HEK293 (cell line): ENCODE measurements around the gene TFE3.

ENCODE experiments used
- GLIS2 ChIP-seq: fragments of 450-650 bp; formaldehyde crosslinking; IDR thresholded peaks from 2 replicates; pipeline ENCODE4 v1.5.1; 2016; ENCODE audit warnings: missing biosample characterization, missing genetic modification characterization
- HOXA7 ChIP-seq: sonication (generic); formaldehyde crosslinking; IDR thresholded peaks from 2 replicates; pipeline ENCODE4 v1.8.1; 2022; ENCODE audit warnings: missing genetic modification reagents, borderline replicate concordance
- HOXC10 ChIP-seq: sonication (generic); formaldehyde crosslinking; IDR thresholded peaks from 2 replicates; pipeline ENCODE4 v1.8.1; 2023; ENCODE audit warnings: mild to moderate bottlenecking, missing genetic modification reagents
- IKZF3 ChIP-seq: fragments of 450-650 bp; IDR thresholded peaks from 2 replicates; pipeline ENCODE4 v1.5.0; 2018; ENCODE audit warnings: missing biosample characterization, mild to moderate bottlenecking, missing genetic modification characterization, moderate library complexity
- SETDB1 ChIP-seq: IDR thresholded peaks from one replicate; pipeline ENCODE4 v1.6.1; 2017; ENCODE audit warnings: mild to moderate bottlenecking, low read length, moderate library complexity, mixed read lengths; ENCODE audit not compliant: insufficient read length
- SP7 ChIP-seq: fragments of 450-650 bp; formaldehyde crosslinking; IDR thresholded peaks from 2 replicates; pipeline ENCODE4 v1.5.1; 2016; ENCODE audit warnings: missing biosample characterization, missing genetic modification characterization
- TCF7L2 ChIP-seq: IDR thresholded peaks from 2 replicates; pipeline ENCODE4 v1.6.1; 2011; ENCODE audit warnings: low read depth, mild to moderate bottlenecking, inconsistent platforms, low read length, moderate library complexity, borderline replicate concordance
- ZBTB20 ChIP-seq: fragments of 450-650 bp; formaldehyde crosslinking; IDR thresholded peaks from 2 replicates; pipeline ENCODE4 v1.5.1; 2016; ENCODE audit warnings: missing biosample characterization, missing genetic modification characterization
- ZBTB49 ChIP-seq: fragments of 450-650 bp; formaldehyde crosslinking; IDR thresholded peaks from 2 replicates; pipeline ENCODE4 v1.5.1; 2016; ENCODE audit warnings: missing biosample characterization, missing genetic modification characterization, low read depth
- ZBTB7A ChIP-seq: fragments of 450-650 bp; formaldehyde crosslinking; IDR thresholded peaks from 2 replicates; pipeline ENCODE4 v1.5.1; 2016; ENCODE audit warnings: low read depth, missing biosample characterization, missing genetic modification characterization
- ZNF211 ChIP-seq: fragments of 450-650 bp; formaldehyde crosslinking; IDR thresholded peaks from 2 replicates; pipeline ENCODE4 v1.5.1; 2016; ENCODE audit warnings: low read depth, missing biosample characterization, missing genetic modification characterization
- ZNF324 ChIP-seq: fragments of 450-650 bp; formaldehyde crosslinking; IDR thresholded peaks from 2 replicates; pipeline ENCODE4 v1.5.1; 2016; ENCODE audit warnings: missing biosample characterization, missing genetic modification characterization
- ZNF394 ChIP-seq: fragments of 450-650 bp; formaldehyde crosslinking; IDR thresholded peaks from 2 replicates; pipeline ENCODE4 v1.5.1; 2016; ENCODE audit warnings: missing biosample characterization, missing genetic modification characterization, mild to moderate bottlenecking, moderate library complexity, borderline replicate concordance
- ZNF398 ChIP-seq: fragments of 450-650 bp; formaldehyde crosslinking; IDR thresholded peaks from 2 replicates; pipeline ENCODE4 v1.5.1; 2017; ENCODE audit warnings: missing biosample characterization, missing genetic modification characterization
- ZNF416 ChIP-seq: fragments of 450-650 bp; formaldehyde crosslinking; IDR thresholded peaks from 2 replicates; pipeline ENCODE4 v1.5.1; 2016; ENCODE audit warnings: missing biosample characterization, missing genetic modification characterization
- ZNF501 ChIP-seq: fragments of 450-650 bp; formaldehyde crosslinking; IDR thresholded peaks from 2 replicates; pipeline ENCODE4 v1.5.1; 2016; ENCODE audit warnings: missing biosample characterization, missing genetic modification characterization
- ZNF518A ChIP-seq: fragments of 450-650 bp; formaldehyde crosslinking; conservative IDR thresholded peaks from 2 replicates; pipeline ENCODE4 v1.5.1; 2016; ENCODE audit warnings: low read depth, missing biosample characterization, missing genetic modification characterization
- ZNF560 ChIP-seq: fragments of 450-650 bp; formaldehyde crosslinking; IDR thresholded peaks from 2 replicates; pipeline ENCODE4 v1.5.1; 2017; ENCODE audit warnings: missing biosample characterization, missing genetic modification characterization, borderline replicate concordance
- ZNF626 ChIP-seq: fragments of 450-650 bp; sonication (Bioruptor Pico); formaldehyde crosslinking; IDR thresholded peaks from 2 replicates; pipeline ENCODE4 v1.5.1; 2018; ENCODE audit warnings: missing biosample characterization, missing genetic modification characterization, inconsistent platforms
- ZNF660 ChIP-seq: fragments of 450-650 bp; IDR thresholded peaks from 2 replicates; pipeline ENCODE4 v1.5.1; 2018; ENCODE audit warnings: missing biosample characterization, mild to moderate bottlenecking, missing genetic modification characterization
- ZNF76 ChIP-seq: fragments of 450-650 bp; formaldehyde crosslinking; IDR thresholded peaks from 2 replicates; pipeline ENCODE4; 2016; ENCODE audit warnings: low read depth, missing biosample characterization, missing genetic modification characterization, borderline replicate concordance
- ZNF791 ChIP-seq: fragments of 450-650 bp; formaldehyde crosslinking; IDR thresholded peaks from 2 replicates; pipeline ENCODE4 v1.5.1; 2016; ENCODE audit warnings: missing biosample characterization, missing genetic modification characterization
- ZSCAN5A ChIP-seq: fragments of 450-650 bp; formaldehyde crosslinking; IDR thresholded peaks from 2 replicates; pipeline ENCODE4 v1.5.1; 2016; ENCODE audit warnings: missing biosample characterization, missing genetic modification characterization
- TF ChIP-seq, protein P1 (sequence below): fragments of 450-650 bp; formaldehyde crosslinking; IDR thresholded peaks from 2 replicates; pipeline ENCODE4 v1.5.1; 2016; ENCODE audit warnings: missing biosample characterization, missing genetic modification characterization
- TF ChIP-seq, protein P2 (sequence below): fragments of 450-650 bp; formaldehyde crosslinking; IDR thresholded peaks from 2 replicates; pipeline ENCODE4 v1.5.1; 2016; ENCODE audit warnings: missing biosample characterization, missing genetic modification characterization

TFE3 gene

DNA sequence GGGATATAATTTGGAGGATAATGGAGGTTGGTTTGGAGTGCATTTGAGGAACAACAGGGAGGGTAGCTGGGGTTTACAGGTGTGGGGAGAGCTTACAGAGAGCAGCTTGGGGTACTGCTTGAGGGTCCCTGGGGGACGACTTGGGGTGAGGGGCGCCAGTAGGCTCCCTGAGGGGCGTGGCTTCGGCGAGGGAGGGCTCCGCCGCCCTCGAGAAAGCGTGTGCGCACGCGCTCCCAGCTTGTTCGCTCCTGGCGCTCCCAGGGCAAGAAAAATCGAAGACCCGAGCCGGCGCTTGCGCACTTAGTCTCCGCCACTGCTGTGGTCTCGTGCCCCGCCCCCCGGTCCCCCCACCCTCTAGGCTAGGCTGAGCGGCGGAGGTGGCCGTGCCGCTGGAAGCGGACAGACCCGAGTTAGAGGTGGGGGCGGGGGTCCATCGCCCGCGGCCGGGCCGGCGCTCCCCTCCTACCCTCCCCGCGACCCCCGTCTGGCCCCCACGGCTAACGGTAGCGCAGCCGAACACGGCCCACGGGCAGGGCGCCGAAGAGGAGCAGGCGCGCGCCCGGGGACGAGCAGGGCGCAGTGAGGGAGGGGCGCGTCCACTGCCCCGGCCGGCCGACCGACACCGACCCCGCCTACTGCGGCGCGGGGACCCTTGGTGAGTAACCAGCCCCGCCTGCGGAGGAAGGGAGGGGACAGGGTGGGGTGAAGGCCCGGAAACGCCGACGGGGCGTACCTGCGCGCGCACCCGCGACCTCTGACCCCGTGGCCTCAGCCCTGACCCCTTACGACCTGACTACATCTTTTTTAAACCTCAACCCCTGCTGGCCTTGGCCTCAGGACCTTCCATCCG is 10.3 kb upstream of the TFE3 start (continued):
- TF ChIP-seq ZNF211 (tag by site-specific recombination) (no peak), ZNF324 (no peak), ZBTB49 (no peak), ZNF501 (no peak), ZNF398 (tag by site-specific recombination) (peak; percentile 70), SETDB1 (no peak), HOXC10 (CRISPR knock-in tag) (0 out of 2 replicates have a peak, but pooled peaks have one; percentile 50), TCF7L2 (no peak), ZBTB7A (tag by site-specific recombination) (no peak), HOXA7 (no peak), ZBTB20 (tag by site-specific recombination) (peak; percentile 77), ZNF76 (tag by site-specific recombination) (no peak), ZNF394 (tag by site-specific recombination) (no peak), ZNF416 (tag by site-specific recombination) (no peak), GLIS2 (tag by site-specific recombination) (peak; percentile 62), ZNF626 (tag by site-specific recombination) (no peak), SP7 (no peak), ZNF791 (tag by site-specific recombination) (no peak), ZNF560 (no peak), ZSCAN5A (tag by site-specific recombination) (no peak), ZNF660 (tag by site-specific recombination) (no peak), IKZF3 (no peak), ZNF518A (tag by site-specific recombination) (no peak)
- TF ChIP-seq, protein P1, sequence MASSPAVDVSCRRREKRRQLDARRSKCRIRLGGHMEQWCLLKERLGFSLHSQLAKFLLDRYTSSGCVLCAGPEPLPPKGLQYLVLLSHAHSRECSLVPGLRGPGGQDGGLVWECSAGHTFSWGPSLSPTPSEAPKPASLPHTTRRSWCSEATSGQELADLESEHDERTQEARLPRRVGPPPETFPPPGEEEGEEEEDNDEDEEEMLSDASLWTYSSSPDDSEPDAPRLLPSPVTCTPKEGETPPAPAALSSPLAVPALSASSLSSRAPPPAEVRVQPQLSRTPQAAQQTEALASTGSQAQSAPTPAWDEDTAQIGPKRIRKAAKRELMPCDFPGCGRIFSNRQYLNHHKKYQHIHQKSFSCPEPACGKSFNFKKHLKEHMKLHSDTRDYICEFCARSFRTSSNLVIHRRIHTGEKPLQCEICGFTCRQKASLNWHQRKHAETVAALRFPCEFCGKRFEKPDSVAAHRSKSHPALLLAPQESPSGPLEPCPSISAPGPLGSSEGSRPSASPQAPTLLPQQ (tag by site-specific recombination), result peak; percentile 22; the same call in 1 of the 2 replicates
- TF ChIP-seq, protein P2, sequence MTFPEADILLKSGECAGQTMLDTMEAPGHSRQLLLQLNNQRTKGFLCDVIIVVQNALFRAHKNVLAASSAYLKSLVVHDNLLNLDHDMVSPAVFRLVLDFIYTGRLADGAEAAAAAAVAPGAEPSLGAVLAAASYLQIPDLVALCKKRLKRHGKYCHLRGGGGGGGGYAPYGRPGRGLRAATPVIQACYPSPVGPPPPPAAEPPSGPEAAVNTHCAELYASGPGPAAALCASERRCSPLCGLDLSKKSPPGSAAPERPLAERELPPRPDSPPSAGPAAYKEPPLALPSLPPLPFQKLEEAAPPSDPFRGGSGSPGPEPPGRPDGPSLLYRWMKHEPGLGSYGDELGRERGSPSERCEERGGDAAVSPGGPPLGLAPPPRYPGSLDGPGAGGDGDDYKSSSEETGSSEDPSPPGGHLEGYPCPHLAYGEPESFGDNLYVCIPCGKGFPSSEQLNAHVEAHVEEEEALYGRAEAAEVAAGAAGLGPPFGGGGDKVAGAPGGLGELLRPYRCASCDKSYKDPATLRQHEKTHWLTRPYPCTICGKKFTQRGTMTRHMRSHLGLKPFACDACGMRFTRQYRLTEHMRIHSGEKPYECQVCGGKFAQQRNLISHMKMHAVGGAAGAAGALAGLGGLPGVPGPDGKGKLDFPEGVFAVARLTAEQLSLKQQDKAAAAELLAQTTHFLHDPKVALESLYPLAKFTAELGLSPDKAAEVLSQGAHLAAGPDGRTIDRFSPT (tag by site-specific recombination), result no peak
